Glomerular visceral epithelial cell (primary cell): ENCODE measurements around the gene HID1.
"Not testable (repeated sequence)": the region's sequence is repeated elsewhere in the genome, so short reads cannot be mapped to it uniquely, and the experiment has no call there.

Experiments
- DNase-seq: peaks from one replicate; pipeline ENCODE4 v3.0.0-alpha.2; 2016; ENCODE audit errors: extremely low spot score

HID1 gene

GRCh38 chr17:74999523-74999922, 27.0 kb upstream of the HID1 start:
- no peak for DNase-seq

GRCh38 chr17:74998783-74999182, 26.2 kb upstream of the HID1 start:
- DNase-seq, result no peak

- DNase-seq, result no peak
These were observed 23.3 kb upstream of the HID1 start for GRCh38 chr17:74995847-74996246.

- no peak for DNase-seq
These were observed 21.9 kb upstream of the HID1 start for GRCh38 chr17:74994440-74994839.

GRCh38 chr17:74992223-74992622, 19.7 kb upstream of the HID1 start:
- no peak for DNase-seq

GRCh38 chr17:74990581-74991105, 18.1 kb upstream of the HID1 start:
- no peak for DNase-seq

- peak; percentile 65 for DNase-seq
These were observed 15.6 kb upstream of the HID1 start for GRCh38 chr17:74987909-74988711.

- peak; percentile 95 for DNase-seq
These were observed 14.9 kb upstream of the HID1 start, which contains the start of gene CDR2L for GRCh38 chr17:74987418-74987908. TSS of gene CDR2L (plus strand) at chr17:74987632. CDS start at chr17:74988044, 412 bp downstream.

- no peak for DNase-seq
These were observed 13.6 kb upstream of the HID1 start for GRCh38 chr17:74986206-74986576.

GRCh38 chr17:74982663-74983313, 10.2 kb upstream of the HID1 start:
- DNase-seq, result peak; percentile 37

GRCh38 chr17:74981979-74982662, 9.6 kb upstream of the HID1 start:
- DNase-seq, result peak; percentile 79

GRCh38 chr17:74981318-74981978, 8.9 kb upstream of the HID1 start:
- no peak for DNase-seq

- no peak for DNase-seq
These were observed 7.0 kb upstream of the HID1 start for GRCh38 chr17:74979408-74980146.

GRCh38 chr17:74978240-74978639, 5.7 kb upstream of the HID1 start:
- no peak for DNase-seq

- no peak for DNase-seq
These were observed 5.2 kb upstream of the HID1 start for GRCh38 chr17:74977802-74978201.

GRCh38 chr17:74975943-74976342, 3.4 kb upstream of the HID1 start:
- DNase-seq, result no peak

- no peak for DNase-seq
These were observed 392 bp upstream of the HID1 start for GRCh38 chr17:74972973-74973328.

GRCh38 chr17:74971842-74972106, 785 bp downstream of the HID1 start:
- no peak for DNase-seq

- DNase-seq, result no peak
These were observed 1.3 kb downstream of the HID1 start for GRCh38 chr17:74971069-74971841.

GRCh38 chr17:74970395-74970794, 2.2 kb downstream of the HID1 start:
- DNase-seq, result no peak

GRCh38 chr17:74969501-74969900, 3.1 kb downstream of the HID1 start:
- not testable (repeated sequence) for DNase-seq
